Heart left ventricle (tissue), 16 donors: Measurements from ENCODE around the gene FAM118B. TPM values are rescaled to one million over a fixed set of nuclear protein-coding genes. Genes with fewer than 3 reads are reported as not detected.

Experiments
- ATAC-seq, 4 donors: fragments of 200-7000 bp; cut with Tn5 transposase; one replicate each; pipeline ENCODE4 v1.9.1; 2020 to 2022; ENCODE audit warnings: moderate library complexity in 4 of 4, mild to moderate bottlenecking in 3 of 4, moderate number of reproducible peaks in 1 of 4
- DNase-seq, 5 donors: peaks; one replicate each; pipeline ENCODE4 v3.0.0-alpha.2; 2020
- H3K27ac ChIP-seq, 12 donors: fragments of 200-600 bp; sonication (generic) in 4 of 12; one replicate each; pipeline versions ENCODE4 v1.5.0 to v1.8.0; 2016 to 2022; ENCODE audit warnings: mild to moderate bottlenecking in 2 of 12
- H3K27me3 ChIP-seq, 9 donors: fragments of 200-600 bp; sonication (generic) in 2 of 9; one replicate each; pipeline versions ENCODE4 v1.5.1 to v1.8.0; 2016 to 2022; ENCODE audit warnings: mild to moderate bottlenecking in 3 of 9
- H3K36me3 ChIP-seq, 9 donors: fragments of 200-600 bp; sonication (generic) in 2 of 9; one replicate each; pipeline versions ENCODE4 v1.5.0 to v1.8.0; 2018 to 2022; ENCODE audit warnings: mild to moderate bottlenecking in 2 of 9
- H3K4me1 ChIP-seq, 12 donors: fragments of 200-600 bp; sonication (generic) in 4 of 12; one replicate each; pipeline versions ENCODE4 v1.5.0 to v1.8.0; 2016 to 2022; ENCODE audit warnings: mild to moderate bottlenecking in 3 of 12
- H3K4me3 ChIP-seq, 12 donors: fragments of 200-600 bp; sonication (generic) in 4 of 12; one replicate each; pipeline versions ENCODE4 v1.5.0 to v1.8.0; 2017 to 2022; ENCODE audit warnings: mild to moderate bottlenecking in 9 of 12, moderate library complexity in 4 of 12
- H3K9me3 ChIP-seq, 12 donors: fragments of 200-600 bp; sonication (generic) in 4 of 12; one replicate each; pipeline versions ENCODE4 v1.5.0 to v1.8.0; 2016 to 2022; ENCODE audit warnings: mild to moderate bottlenecking in 1 of 12
- CTCF ChIP-seq, 12 donors: fragments of 200-600 bp; sonication (generic) in 4 of 12; IDR thresholded peaks; one replicate each; pipeline versions ENCODE4 v1.5.0 to v1.8.0; 2018 to 2022; ENCODE audit warnings: antibody characterized with exemption in 12 of 12, mild to moderate bottlenecking in 5 of 12
- POLR2A ChIP-seq, 2 donors: fragments of 450-650 bp; IDR thresholded peaks; one replicate each; pipeline ENCODE4 v1.6.1; 2017; ENCODE audit warnings: antibody characterized with exemption in 2 of 2, mild to moderate bottlenecking in 2 of 2, moderate library complexity in 2 of 2
- WGBS, 4 donors: extraction: QIAGEN DNeasy Blood & Tissue Kit in 2 of 4; methylation state at CpG; one replicate each; pipeline versions ENCODE4 v1.1.5 to v1.1.7; 2013 to 2018; 5-methylcytosine and 5-hydroxymethylcytosine counted together
- intact Hi-C, 10 donors: fragments of 100-400 bp; cut with DNase I; formaldehyde crosslinking; loops; one replicate each; pipeline versions ENCODE4 v1.11.1 to v1.14.2; 2022
- polyA plus RNA-seq, 2 donors: library from polyadenylated mRNA; stranded (reverse); fragments of 200-250 nt; gene quantifications; one replicate each; pipeline ENCODE4 v1.2.3, GENCODE V29; 2013
- total RNA-seq, 9 donors: library from RNA; depleted of rRNA in 2 of 9; stranded (reverse); fragments of >200 nt in 2 of 9; fragmentation: NEBNext Ultra II Directional in 3 of 9; extraction: Animal tissue kit (Norgen Biotek cat#: 25700) in 3 of 9; gene quantifications; one replicate each; pipeline versions ENCODE4 v1.1.0 to v1.2.4, GENCODE V29; 2016 to 2023
- donor health status: ischemic (EF 13 %, LVEDD 7.1; RV severe dilation, severe dysfunction).
- donor health status: healthy with polysubstance abuse.
- donor health status: DM: no; HTN: yes; CAD: no.
- donor health status: DM: no; HTN: no; CAD: no.
- donor health status: ischemic (EF 25% LVEDD 6.9; RV normal size, moderate dysfunction).
- donor health status: ischemic (EF 25% LVEDD 5.7; RV mildly dilated, moderate dysfunction).
- donor health status: healthy.
- donor health status: DM: yes; HTN: yes; CAD: no.
- donor health status: ischemic (EF 35%, LVEDD 5.7; RV mildly dilated, moderate dysfunction).
- donor health status: nonischemic (EF 11% LVEDD 7.7; RV severe dilation, severe dysfunction).
- donor health status: DM: yes; HTN: yes; CAD: no.
- donor health status: PGD.
- donor health status: ischemic (EF 29% LVEDD 5.4; RV normal size, mild dysfunction).
- donor health status: nonischemic (EF 23%, LVEDD 6.1; RV moderate dilation, normal function).

The FAM118B gene
- total and polyA plus RNA-seq, 11 donors = 8.5 to 41.0 (median 21.8) TPM

GRCh38 chr11:126281245-126281644 lies 69.7 kb downstream of the FAM118B start:
- H3K27me3 ChIP-seq = no peaks in the 10 kb centered on the region
- ATAC-seq = no peak
- peak overlapping the region in 1 of 12 donors; percentile 42 for H3K27ac ChIP-seq
- no peak for DNase-seq
- TF ChIP-seq CTCF (IDR thresholded peaks at IDR 0.05) (no peak), POLR2A (IDR thresholded peaks at IDR 0.05) (no peak)
- H3K36me3 ChIP-seq = peaks cover 0 to 22% (median 17%) of the 10 kb centered on the region in 9 donors
- intact Hi-C loops = no loop called here
- no peaks in the 10 kb centered on the region for H3K9me3 ChIP-seq
- 62 to 73% (median 65%) methylated on average over 6 of the region's 6 CpGs for WGBS, 4 donors
- peaks cover 0 to 45% (median 9%) of the 10 kb centered on the region in 12 donors for H3K4me1 ChIP-seq
- H3K4me3 ChIP-seq = no peak overlapping the region

GRCh38 chr11:126281666-126282175 lies 70.1 kb downstream of the FAM118B start:
- peaks cover 0 to 45% (median 9%) of the 10 kb centered on the region in 12 donors for H3K4me1 ChIP-seq
- H3K4me3 ChIP-seq = peak overlapping the region in 7 of 12 donors; percentile 66 to 88 (median 86)
- ATAC-seq = no peak
- H3K9me3 ChIP-seq = no peaks in the 10 kb centered on the region
- H3K27me3 ChIP-seq = no peaks in the 10 kb centered on the region
- DNase-seq = no peak
- H3K36me3 ChIP-seq = peaks cover 0 to 21% (median 15%) of the 10 kb centered on the region in 9 donors
- H3K27ac ChIP-seq = peak overlapping the region in 10 of 12 donors; percentile 86 to 97 (median 92)
- WGBS, 4 donors = 92 to 94% (median 93%) methylated on average over 10 of the region's 10 CpGs
- TF ChIP-seq CTCF (IDR thresholded peaks at IDR 0.05) (no peak), POLR2A (IDR thresholded peaks at IDR 0.05) (no peak)
- intact Hi-C loops = loop anchor here in 1 of 10 donors (2.0 kb wide), 1 partner anchor 13 kb away; the partner anchor contains the start of genes FOXRED1 and SRPRA

- ATAC-seq = peak; percentile 63 to 77 (median 73)
- no peak for TF ChIP-seq CTCF (IDR thresholded peaks at IDR 0.05)
- no peak for TF ChIP-seq POLR2A (IDR thresholded peaks at IDR 0.05)
- Histone ChIP-seq H3K27me3 (no peaks in the 10 kb centered on the region), H3K36me3 (peaks cover 0 to 19% (median 9%) of the 10 kb centered on the region in 9 donors), H3K27ac (peak overlapping the region; percentile 76 to 97 (median 92)), H3K4me1 (peaks cover 0 to 45% (median 9%) of the 10 kb centered on the region in 12 donors), H3K4me3 (peak overlapping the region; percentile 59 to 88 (median 80)), H3K9me3 (no peaks in the 10 kb centered on the region)
- peak; percentile 47 to 72 (median 52) for DNase-seq
- intact Hi-C loops = loop anchor here in 1 of 10 donors (2.0 kb wide), 1 partner anchor 14 kb away; the partner anchor contains the start of genes FOXRED1 and SRPRA
- 2 to 6% (median 3%) methylated on average over 15 of the region's 15 CpGs for WGBS, 4 donors
Observed at GRCh38 chr11:126282361-126282735, 70.8 kb downstream of the FAM118B start.

GRCh38 chr11:126282736-126283591 lies 71.4 kb downstream of the FAM118B start, which contains the start of gene TIRAP:
TSS of gene TIRAP (plus strand) at chr11:126283093. CDS start at chr11:126290895, 7,802 bp downstream.
- DNase-seq (peak; percentile 73 to 88 (median 77)), ATAC-seq (peak; percentile 76 to 92 (median 92))
- Histone ChIP-seq H3K27me3 (no peaks in the 10 kb centered on the region), H3K27ac (peak within 1 kb of the TSS; percentile 76 to 97 (median 92)), H3K9me3 (no peaks in the 10 kb centered on the region), H3K4me1 (peaks cover 0 to 45% (median 9%) of the 10 kb centered on the region in 12 donors), H3K36me3 (peaks cover 0 to 17% (median 4%) of the 10 kb centered on the region in 9 donors), H3K4me3 (peak within 1 kb of the TSS; percentile 59 to 88 (median 80))
- peak in 1 of 2 donors; percentile 67 for TF ChIP-seq POLR2A (IDR thresholded peaks at IDR 0.05)
- TF ChIP-seq CTCF (IDR thresholded peaks at IDR 0.05) = peak in 2 of 12 donors; percentile 18 to 29
- 0 to 1% (median 0%) methylated on average over 39 to 82 of the region's 82 CpGs for WGBS, 4 donors
- intact Hi-C loops = loop anchor here in 2 of 10 donors (1.0 to 2.0 kb wide), 2 partner anchors 14 kb away; partner anchors contain the start of genes FOXRED1 (in 2 of the 2) and SRPRA (in 1 of the 2)
